Smooth muscle cell (in vitro differentiated cells): ENCODE measurements around the gene TIPRL. TPM values are rescaled to one million over a fixed set of nuclear protein-coding genes. Genes with fewer than 3 reads are reported as not detected.

Experiments used
- DNase-seq: peaks from one replicate; lab custom pipeline; 2025; ENCODE audit not compliant: unreplicated experiment; lab: John Stamatoyannopoulos, UW
- H2AFZ ChIP-seq: fragments of 200-600 bp; sonication (generic); 2 replicates; pipeline ENCODE4 v1.6.0; 2016; ENCODE audit warnings: antibody characterized with exemption, low read depth, mild to moderate bottlenecking
- H3F3A ChIP-seq: fragments of 200-600 bp; sonication (generic); 2 replicates; pipeline ENCODE4 v1.6.0; 2017; ENCODE audit warnings: antibody characterized with exemption, low read depth
- H3K27ac ChIP-seq: fragments of 200-600 bp; sonication (generic); 2 replicates; pipeline ENCODE4 v1.5.1; 2016; ENCODE audit warnings: low read depth, mild to moderate bottlenecking
- H3K27me3 ChIP-seq: fragments of 200-600 bp; sonication (generic); 2 replicates; pipeline ENCODE4 v1.6.1; 2016; ENCODE audit warnings: low read depth, mild to moderate bottlenecking
- H3K36me3 ChIP-seq: fragments of 200-600 bp; sonication (generic); 2 replicates; pipeline ENCODE4 v1.5.1; 2016; ENCODE audit warnings: low read depth
- H3K4me1 ChIP-seq: fragments of 200-600 bp; sonication (generic); 2 replicates; pipeline ENCODE4 v1.5.1; 2016; ENCODE audit warnings: low read depth
- H3K4me2 ChIP-seq: fragments of 200-600 bp; sonication (generic); 2 replicates; pipeline ENCODE4 v1.6.0; 2016; ENCODE audit warnings: mild to moderate bottlenecking
- H3K4me3 ChIP-seq: fragments of 200-600 bp; sonication (generic); 2 replicates; pipeline ENCODE4 v1.5.1; 2016; ENCODE audit warnings: mild to moderate bottlenecking
- H3K79me2 ChIP-seq: fragments of 200-600 bp; sonication (generic); 2 replicates; pipeline ENCODE4 v1.6.0; 2016; ENCODE audit warnings: low read depth, mild to moderate bottlenecking
- H3K9ac ChIP-seq: fragments of 200-600 bp; sonication (generic); 2 replicates; pipeline ENCODE4 v1.6.0; 2016; ENCODE audit warnings: low read depth
- H3K9me3 ChIP-seq: fragments of 200-600 bp; sonication (generic); replicated peaks from 2 replicates; pipeline ENCODE4 v1.5.1; 2016; ENCODE audit warnings: low read depth
- H4K20me1 ChIP-seq: fragments of 200-600 bp; sonication (generic); 2 replicates; pipeline ENCODE4 v1.6.0; 2016; ENCODE audit warnings: low read depth
- CTCF ChIP-seq: fragments of 200-600 bp; sonication (generic); IDR thresholded peaks from 2 replicates; pipeline ENCODE4 v1.5.1; 2017; ENCODE audit warnings: borderline replicate concordance, mild to moderate bottlenecking, antibody characterized with exemption; ENCODE audit not compliant: insufficient read depth, poor library complexity, severe bottlenecking
- WGBS: methylation state at CpG from one replicate; pipeline ENCODE4 v1.1.7; 2016; ENCODE audit warnings: low lambda C conversion rate; 5-methylcytosine and 5-hydroxymethylcytosine counted together
- polyA plus RNA-seq: library from polyadenylated mRNA; unstranded; fragments of >200 nt; fragmentation: Nextera tagmentation; extraction: Ambion mirVana; gene quantifications from 2 replicates; pipeline ENCODE4 v1.2.1, GENCODE V29; 2016
- total RNA-seq: library from RNA; depleted of rRNA; stranded (reverse); fragments of >200 nt; gene quantifications from 2 replicates; pipeline ENCODE4 v1.2.3, GENCODE V29; 2014

TIPRL gene
- total and polyA plus RNA-seq, 2 experiments from 2014 or later, result 33.4 to 38.9 TPM

DNA sequence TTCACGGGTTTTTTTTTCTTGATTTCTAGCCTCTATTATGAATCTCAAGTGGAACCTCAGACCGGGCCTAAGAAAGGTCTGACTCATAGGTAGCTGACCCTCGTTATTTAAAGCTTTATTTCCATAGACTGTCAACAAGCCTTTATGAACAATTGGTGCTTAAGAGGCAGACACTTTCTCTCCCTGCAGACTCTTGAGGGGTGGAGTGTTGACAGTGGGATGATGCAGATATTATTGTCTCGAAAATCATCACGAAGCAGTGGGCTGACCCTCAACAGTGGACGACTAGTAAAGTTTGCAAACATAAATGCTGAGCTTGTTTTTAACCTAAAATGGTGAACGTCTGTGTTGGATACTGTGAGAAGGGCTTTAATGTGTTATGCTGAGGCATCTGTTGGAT is 48.9 kb downstream of the TIPRL start:
- Histone ChIP-seq H2AFZ (no peak overlapping the region), H3K4me1 (peaks cover 9% of the 10 kb centered on the region), H3K27ac (peak overlapping the region; percentile 37), H3K9me3 (no peaks in the 10 kb centered on the region), H3K36me3 (no peaks in the 10 kb centered on the region), H3K4me2 (peak overlapping the region; percentile 94), H3K27me3 (no peaks in the 10 kb centered on the region), H3K79me2 (peaks cover 52% of the 10 kb centered on the region), H3K4me3 (no peak overlapping the region), H4K20me1 (peaks cover 40% of the 10 kb centered on the region), H3K9ac (no peak overlapping the region), H3F3A (no peaks in the 10 kb centered on the region)
- no peak for DNase-seq
- WGBS, result 50% methylated on average over 7 of the region's 7 CpGs
- no peak for TF ChIP-seq CTCF

GRCh38 chr1:168229893-168230292 is 51.1 kb downstream of the TIPRL start:
- Histone ChIP-seq H3K27me3 (no peaks in the 10 kb centered on the region), H3K9ac (no peak overlapping the region), H3K36me3 (no peaks in the 10 kb centered on the region), H3K79me2 (peaks cover 52% of the 10 kb centered on the region), H3K4me1 (peaks cover 9% of the 10 kb centered on the region), H3K4me3 (no peak overlapping the region), H3K27ac (peak overlapping the region; percentile 56), H3F3A (peaks cover 2% of the 10 kb centered on the region), H2AFZ (no peak overlapping the region), H3K4me2 (no peak overlapping the region), H4K20me1 (peaks cover 45% of the 10 kb centered on the region), H3K9me3 (no peaks in the 10 kb centered on the region)
- no peak for DNase-seq
- TF ChIP-seq CTCF, result no peak
- 79% methylated on average over 4 of the region's 4 CpGs for WGBS

GRCh38 chr1:168230709-168231108 is 51.9 kb downstream of the TIPRL start:
- DNase-seq, result no peak
- peaks cover 9% of the 10 kb centered on the region for H3K4me1 ChIP-seq
- peak overlapping the region; percentile 56 for H3K27ac ChIP-seq
- peaks cover 53% of the 10 kb centered on the region for H4K20me1 ChIP-seq
- TF ChIP-seq CTCF, result no peak
- peaks cover 2% of the 10 kb centered on the region for H3F3A ChIP-seq
- H3K9ac ChIP-seq, result no peak overlapping the region
- no peaks in the 10 kb centered on the region for H3K27me3 ChIP-seq
- H3K36me3 ChIP-seq, result no peaks in the 10 kb centered on the region
- H3K4me3 ChIP-seq, result no peak overlapping the region
- H3K9me3 ChIP-seq, result no peaks in the 10 kb centered on the region
- peaks cover 49% of the 10 kb centered on the region for H3K79me2 ChIP-seq
- no peak overlapping the region for H2AFZ ChIP-seq
- no peak overlapping the region for H3K4me2 ChIP-seq
- WGBS, result 97% methylated on average over 3 of the region's 3 CpGs

- Histone ChIP-seq H3K4me3 (no peak overlapping the region), H3K4me1 (no peaks in the 10 kb centered on the region), H4K20me1 (peaks cover 36% of the 10 kb centered on the region), H3K4me2 (no peak overlapping the region), H3F3A (peaks cover 6% of the 10 kb centered on the region), H3K36me3 (peaks cover 5% of the 10 kb centered on the region), H3K27ac (no peak overlapping the region), H2AFZ (no peak overlapping the region), H3K79me2 (peaks cover 10% of the 10 kb centered on the region), H3K27me3 (no peaks in the 10 kb centered on the region), H3K9me3 (no peaks in the 10 kb centered on the region), H3K9ac (no peak overlapping the region)
- no peak for DNase-seq
- TF ChIP-seq CTCF, result peak; percentile 47
- WGBS, result 92% methylated on average over 8 of the region's 8 CpGs
Measured at GRCh38 chr1:168234846-168235547, 56.2 kb downstream of the TIPRL start.
